Measurements from ENCODE around the gene APMAP.
A peak's percentile ranks its signal among the peaks of the same experiment; 100 is the strongest.
"Not testable (repeated sequence)": the region's sequence is repeated elsewhere in the genome, so short reads cannot be mapped to it uniquely, and the experiment has no call there.

The APMAP gene

DNA sequence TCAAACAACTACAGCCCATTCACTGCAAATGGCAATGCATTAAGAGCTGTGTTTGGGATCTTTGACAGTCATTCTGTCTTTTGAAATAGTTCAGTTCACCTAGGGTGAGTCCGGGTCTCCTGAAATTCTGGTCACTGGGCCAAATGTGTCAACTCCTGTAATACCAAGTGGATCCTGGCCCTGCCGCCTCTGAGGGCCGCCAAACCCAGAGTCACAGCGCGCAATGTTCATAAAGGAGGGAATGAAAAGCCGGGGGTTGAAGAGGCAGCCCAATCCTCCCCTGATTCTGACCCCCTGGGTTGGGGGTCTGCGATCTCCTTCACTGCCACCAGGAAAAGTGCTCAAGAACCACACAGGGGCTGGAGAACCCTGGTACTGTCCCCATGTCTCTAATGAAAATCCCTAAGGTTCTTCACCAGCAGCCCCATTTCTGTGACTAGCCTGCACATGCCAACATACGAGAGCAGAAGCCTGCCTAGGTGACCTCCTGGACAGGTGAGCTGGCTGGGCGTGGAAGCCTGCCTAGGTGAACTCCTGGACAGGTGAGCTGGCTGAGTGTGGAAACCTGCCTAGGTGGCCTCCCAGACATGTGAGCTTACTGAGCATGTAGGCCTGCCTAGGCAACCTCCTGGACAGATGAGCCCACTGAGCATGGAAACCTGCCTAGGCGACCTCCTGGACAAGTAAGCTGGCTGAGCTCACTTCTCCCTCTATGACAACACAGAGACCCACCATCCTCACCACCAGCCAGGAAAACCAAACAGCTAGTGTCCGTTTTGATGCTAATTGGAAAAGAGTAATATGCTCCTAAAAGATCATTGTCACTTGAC lies 16.1 kb upstream of the APMAP start:
- DNase-seq (ENCODE audit: insufficient read length, low spot score) (no peak), FAIRE-seq (no peak)
- no peak for TF ChIP-seq POLR2A (IDR thresholded peaks at IDR 0.05; ENCODE audit: low read depth, low read length)

DNA sequence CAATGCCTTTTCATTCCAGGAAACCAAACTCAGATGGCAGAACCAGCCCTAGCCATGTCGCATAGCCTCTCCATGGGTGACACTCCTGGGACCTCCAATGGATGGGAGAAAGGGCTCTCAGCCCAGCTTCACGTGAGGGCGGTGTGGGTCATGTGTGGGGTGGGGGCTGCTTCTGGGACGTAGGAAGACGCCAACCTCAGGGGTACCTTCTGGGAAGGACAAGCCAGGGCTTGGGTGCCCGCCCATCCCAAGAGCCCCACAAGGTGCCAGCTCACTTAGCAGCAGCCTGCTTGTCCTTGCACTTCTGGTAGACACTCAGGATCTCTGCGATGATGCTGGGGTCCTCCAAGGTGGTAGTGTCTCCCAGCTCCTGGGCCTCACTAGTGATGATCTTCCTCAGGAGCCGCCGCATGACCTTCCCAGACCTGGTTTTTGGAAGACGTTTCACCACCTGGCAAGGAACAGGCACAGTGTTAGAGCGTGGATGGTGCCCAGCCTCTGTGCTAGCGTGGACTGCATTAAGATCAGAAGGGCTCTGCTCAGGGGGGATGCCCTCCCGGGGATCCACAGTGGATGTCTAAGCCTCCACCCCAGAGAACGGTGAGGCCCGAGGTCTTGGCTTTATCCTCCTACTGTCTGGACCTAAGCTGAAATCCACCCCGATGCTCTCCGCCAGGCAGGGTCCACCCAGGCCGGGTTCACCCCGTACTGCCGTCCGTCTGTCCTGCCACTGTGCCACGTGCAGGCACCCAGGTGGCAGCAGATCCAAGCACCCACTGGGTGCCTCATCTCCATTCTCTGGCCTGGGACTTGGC lies 15.1 kb upstream of the APMAP start:
- DNase-seq (ENCODE audit: insufficient read length, low spot score) (no peak), FAIRE-seq (no peak)
- TF ChIP-seq POLR2A (IDR thresholded peaks at IDR 0.05; ENCODE audit: low read depth, low read length), result no peak

DNA sequence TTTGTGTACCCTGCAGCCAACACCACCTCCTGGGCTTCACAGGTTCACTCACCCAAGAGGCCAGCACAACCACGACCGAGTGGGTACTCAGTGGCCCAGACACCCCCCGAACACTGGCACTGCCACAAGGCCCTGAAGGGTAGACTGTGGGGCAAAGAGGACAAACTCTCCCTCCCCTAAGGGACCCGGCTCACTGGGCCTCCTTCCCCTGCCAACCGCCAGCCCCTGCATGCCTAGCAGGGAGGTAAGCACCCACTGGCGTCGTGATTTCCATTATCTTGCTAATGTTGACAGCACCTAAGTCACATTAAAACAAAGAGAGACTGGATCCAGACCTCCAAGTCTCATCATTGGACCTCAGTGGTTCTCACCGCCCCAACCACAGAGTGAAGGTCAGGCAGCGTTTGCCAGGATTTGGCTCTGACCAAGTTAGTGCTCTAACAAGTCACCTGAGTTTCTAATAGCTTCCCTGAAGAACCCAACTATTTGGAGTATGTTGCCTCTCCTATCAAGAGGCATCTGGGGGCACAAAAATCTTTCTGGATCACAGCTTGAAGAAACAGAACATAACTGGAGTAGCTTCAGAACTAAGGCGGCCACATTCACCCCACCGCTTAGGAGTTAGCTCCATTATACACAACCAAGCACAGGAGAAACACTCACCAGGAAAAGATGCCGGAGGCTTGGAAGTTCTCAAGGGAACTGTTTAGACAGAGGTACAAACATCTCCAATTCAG lies 14.0 kb upstream of the APMAP start:
- DNase-seq (ENCODE audit: insufficient read length, low spot score) (no peak), FAIRE-seq (no peak)
- TF ChIP-seq POLR2A (IDR thresholded peaks at IDR 0.05; ENCODE audit: low read depth, low read length), result no peak

DNA sequence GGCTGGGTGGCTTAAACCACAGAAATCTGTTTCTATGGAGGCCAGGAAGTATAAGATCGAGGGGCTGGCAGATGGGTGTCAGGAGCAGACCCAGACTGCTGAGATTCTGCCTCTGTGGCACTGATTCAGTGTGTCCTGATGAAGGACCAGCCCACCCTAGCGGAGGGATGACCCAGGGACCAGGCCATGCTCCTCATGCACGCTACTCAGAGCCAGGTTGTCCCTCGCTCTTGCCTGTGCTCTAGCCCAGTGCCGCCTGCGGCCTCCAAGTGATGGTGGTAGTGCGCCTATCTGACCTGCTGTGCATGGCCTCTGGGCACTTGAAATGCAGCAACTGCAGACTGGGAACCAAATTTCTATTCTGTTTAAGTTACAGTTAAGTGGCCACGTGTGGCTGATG lies 13.1 kb upstream of the APMAP start:
- FAIRE-seq (no peak), DNase-seq (ENCODE audit: insufficient read length, low spot score) (no peak)
- no peak for TF ChIP-seq POLR2A (IDR thresholded peaks at IDR 0.05; ENCODE audit: low read depth, low read length)

DNA sequence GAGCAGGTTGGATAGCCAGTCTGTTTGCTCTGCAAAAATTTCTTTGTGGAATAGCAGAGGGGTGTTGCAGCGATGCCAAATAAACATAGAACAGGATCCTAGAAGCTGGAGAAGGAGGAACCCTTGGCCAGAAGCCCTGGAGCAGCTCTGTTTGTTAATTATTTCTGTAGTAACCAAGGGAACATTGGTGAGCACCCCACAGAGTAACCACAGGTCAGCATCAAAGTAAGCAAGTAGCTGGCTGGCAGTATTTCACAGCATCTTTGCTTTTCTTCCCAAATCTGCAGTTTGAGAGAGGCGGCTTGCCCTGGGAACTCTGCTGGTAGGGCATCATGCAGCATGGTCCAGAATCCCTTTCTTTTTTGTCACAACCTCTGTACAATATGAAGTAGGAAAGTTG lies 12.7 kb upstream of the APMAP start:
- DNase-seq (ENCODE audit: insufficient read length, low spot score) (no peak), FAIRE-seq (no peak)
- no peak for TF ChIP-seq POLR2A (IDR thresholded peaks at IDR 0.05; ENCODE audit: low read depth, low read length)

DNA sequence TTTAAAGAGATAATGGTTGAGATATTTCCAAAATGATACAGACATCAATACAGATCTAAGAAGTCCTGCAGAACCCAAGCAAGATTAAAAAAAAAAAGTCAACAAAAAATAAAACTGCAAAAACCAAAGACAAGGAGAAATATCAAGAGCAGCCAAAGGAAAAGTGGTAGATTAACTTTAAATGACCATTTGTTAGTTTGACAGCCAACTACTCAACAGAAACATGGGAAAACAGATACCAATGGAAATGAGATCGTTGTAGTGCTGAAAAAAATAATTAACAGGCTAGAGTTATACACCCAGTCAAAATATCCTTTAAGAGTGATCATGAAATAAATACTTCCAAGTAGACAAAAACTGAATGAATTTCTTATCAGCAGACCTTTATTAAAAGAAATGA lies 10.5 kb upstream of the APMAP start:
- FAIRE-seq (no peak), DNase-seq (ENCODE audit: insufficient read length, low spot score) (no peak)
- TF ChIP-seq POLR2A (IDR thresholded peaks at IDR 0.05; ENCODE audit: low read depth, low read length), result no peak

DNA sequence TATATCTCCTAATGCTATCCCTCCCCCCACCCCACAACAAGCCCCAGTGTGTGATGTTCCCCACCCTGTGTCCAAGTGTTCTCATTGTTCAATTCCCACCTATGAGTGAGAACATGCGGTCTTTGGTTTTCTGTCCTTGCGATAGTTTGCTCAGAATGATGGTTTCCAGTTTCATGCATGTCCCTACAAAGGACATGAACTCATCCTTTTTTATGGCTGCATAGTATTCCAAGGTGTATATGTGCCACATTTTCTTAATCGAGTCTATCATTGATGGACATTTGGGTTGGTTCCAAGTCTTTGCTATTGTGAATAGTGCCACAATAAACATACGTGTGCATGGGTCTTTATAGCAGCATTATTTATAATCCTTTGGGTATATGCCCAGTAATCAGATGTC lies 8.8 kb upstream of the APMAP start:
- FAIRE-seq; DNase-seq (ENCODE audit: insufficient read length, low spot score): not testable (repeated sequence)

DNA sequence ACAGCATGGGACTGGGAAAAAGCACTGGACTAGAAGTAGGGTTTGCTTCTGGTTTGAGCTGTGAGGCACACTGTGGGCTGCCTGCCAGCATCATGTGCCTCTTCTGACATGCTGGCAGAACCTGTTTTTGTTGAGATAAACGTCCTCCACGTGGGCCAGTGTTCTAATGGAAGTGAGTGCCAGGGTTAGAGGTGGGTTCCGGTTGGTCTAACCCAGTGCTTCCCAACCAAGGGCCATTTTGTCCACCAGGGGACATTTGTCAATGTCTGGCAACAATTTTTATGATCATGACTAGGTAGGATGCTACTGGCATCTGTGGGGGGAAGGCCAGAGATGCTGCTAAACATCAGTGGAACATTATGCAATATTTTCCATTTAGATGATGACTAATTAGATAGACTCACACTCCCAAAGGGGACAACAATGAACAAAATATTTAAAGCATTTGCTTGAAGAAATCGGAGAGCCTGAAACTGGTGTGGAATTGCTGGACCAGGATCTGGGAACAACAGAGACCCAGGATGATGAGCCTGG lies 7.8 kb upstream of the APMAP start:
- peak; percentile 57 for DNase-seq (ENCODE audit: insufficient read length, low spot score)
- FAIRE-seq, result no peak
- no peak for TF ChIP-seq POLR2A (IDR thresholded peaks at IDR 0.05; ENCODE audit: low read depth, low read length)

DNA sequence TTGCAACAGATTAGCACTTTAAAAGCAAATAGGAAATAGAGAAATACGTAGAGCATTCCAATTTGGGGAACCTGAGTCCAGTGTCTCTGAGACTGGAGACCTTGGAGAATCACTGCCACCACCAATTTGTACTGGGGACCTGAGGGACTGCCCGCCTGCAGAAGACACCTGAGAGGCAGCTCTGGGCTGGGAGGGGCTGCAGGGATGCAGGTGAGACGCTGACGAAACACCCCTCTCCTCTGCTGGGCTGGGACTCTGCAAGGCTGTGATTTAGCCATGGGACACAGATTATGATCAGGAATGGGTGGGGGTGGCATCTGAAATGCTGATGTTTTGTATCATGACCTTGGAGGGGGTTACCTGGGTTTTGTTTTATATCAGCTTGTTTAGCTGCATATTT lies 7.0 kb upstream of the APMAP start:
- DNase-seq (ENCODE audit: insufficient read length, low spot score) (no peak), FAIRE-seq (no peak)
- TF ChIP-seq POLR2A (IDR thresholded peaks at IDR 0.05; ENCODE audit: low read depth, low read length), result no peak

DNA sequence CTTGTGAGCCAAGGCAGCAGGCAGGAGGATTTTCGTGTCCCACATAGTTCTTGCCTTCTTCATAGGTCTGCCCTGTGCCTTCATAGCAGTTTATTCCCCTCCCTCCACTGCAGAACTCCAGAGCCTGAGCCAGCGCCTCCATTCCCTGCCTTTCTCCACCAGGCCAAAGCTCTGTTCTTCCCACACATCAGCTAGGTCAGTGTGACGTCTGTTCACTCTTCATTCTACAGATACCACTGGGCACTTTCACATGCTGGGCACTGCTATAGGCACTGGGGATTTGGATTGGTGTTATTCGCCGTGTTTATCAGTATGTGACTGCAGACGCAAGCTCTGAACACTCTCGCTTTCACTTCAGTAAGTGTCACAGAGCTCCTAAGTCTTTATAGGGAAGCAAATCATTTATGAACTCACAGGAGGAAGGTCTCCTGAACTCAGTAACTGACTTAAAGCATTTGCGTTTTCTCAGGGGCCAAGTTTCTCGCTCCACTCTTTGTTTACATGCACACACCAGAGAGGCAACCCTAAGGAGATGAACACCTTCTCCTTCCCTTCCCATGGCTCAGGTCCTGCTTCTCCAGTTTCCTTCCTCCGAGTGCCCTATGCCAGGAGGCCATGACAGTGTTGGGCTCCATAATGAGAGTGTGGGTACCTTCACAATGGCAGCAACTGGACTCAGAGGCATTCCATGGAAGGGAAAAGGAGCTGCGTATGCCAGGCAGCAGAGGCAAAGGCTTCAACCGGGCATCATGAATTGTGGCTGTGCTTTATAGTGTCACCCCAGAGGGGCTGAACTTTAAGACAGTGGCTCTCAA lies 6.3 kb upstream of the APMAP start:
- DNase-seq (ENCODE audit: insufficient read length, low spot score) (no peak), FAIRE-seq (no peak)
- no peak for TF ChIP-seq POLR2A (IDR thresholded peaks at IDR 0.05; ENCODE audit: low read depth, low read length)

DNA sequence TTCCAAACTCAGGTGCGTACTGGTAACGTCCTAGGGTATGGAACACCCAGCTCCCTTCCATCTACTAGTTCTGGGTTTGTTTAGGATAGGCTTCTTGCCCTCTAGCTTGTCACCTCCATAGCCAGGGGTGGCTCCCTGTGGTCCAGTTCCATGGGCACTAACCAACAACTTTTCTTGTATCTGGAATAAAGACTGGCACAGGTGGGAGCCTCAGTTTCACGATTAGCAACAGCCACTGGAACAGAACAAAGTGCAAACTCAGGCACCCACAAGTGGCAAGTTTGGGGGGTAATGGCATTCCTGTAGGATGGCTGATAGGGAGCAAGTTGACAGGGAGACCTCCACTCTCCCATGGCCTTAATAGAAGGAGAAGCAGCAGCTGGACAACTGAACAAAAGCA lies 5.6 kb upstream of the APMAP start:
- DNase-seq (ENCODE audit: insufficient read length, low spot score) (no peak), FAIRE-seq (no peak)
- TF ChIP-seq POLR2A (IDR thresholded peaks at IDR 0.05; ENCODE audit: low read depth, low read length), result no peak

DNA sequence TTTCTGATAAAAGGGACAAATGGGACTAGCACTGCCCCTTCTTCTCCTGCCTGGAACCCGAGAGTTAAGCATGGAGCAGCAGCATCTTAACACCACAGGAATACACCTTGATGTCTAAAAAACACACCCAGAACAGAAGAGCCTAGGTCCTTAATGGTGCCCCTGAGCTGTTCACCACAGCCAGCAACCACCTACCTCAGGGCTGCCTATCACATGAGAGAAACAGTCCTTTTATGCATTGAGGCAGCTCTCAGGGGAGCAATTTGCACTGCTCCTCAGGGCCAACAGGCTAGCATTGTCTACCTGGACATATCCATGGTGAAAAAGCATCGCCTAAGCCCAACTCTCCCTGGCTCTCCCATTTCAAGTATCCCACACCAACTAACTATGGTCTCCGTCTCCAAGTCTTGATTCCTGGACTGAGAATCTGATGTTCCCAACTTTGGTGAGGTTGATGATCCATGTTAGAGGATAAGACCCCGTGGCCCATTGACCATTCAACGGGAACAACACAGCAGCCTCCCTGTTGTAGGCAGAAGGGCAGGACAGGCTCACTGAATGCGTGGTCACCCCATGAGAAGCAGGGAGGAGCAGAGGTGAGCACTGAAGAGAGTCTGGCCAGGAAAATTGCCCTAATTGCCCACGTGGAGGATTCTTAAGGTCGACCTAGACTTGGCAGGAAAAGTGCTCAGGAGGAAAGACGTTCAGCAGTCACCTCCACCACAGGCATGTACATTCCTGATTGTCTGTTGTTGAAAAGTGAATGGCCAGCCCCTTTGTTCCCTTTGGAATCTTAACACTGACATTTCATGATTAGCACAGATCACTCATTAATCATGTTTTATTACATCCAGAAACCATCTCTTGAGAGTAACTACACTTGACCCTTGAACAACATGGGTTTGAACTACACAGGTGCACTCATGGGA lies 4.2 kb upstream of the APMAP start:
- TF ChIP-seq POLR2A (IDR thresholded peaks at IDR 0.05; ENCODE audit: low read depth, low read length), result no peak
- FAIRE-seq, result no peak
- DNase-seq (ENCODE audit: insufficient read length, low spot score), result no peak

Data from H54 (cell line).